H54 (cell line): ENCODE measurements around the gene GMDS.

Source experiments
- DNase-seq: peaks from one replicate; pipeline ENCODE4 v3.0.0; 2011; ENCODE audit warnings: low spot score, mixed read lengths; ENCODE audit not compliant: insufficient read length
- FAIRE-seq: peaks from 3 replicates; lab custom pipeline; 2011; peaks lifted over from hg19 to GRCh38; lab: Jason Lieb, UNC
- POLR2A ChIP-seq: IDR thresholded peaks from 2 replicates; pipeline ENCODE4 v1.6.1; 2011; ENCODE audit warnings: low read depth, mild to moderate bottlenecking, low read length

The GMDS gene

DNA sequence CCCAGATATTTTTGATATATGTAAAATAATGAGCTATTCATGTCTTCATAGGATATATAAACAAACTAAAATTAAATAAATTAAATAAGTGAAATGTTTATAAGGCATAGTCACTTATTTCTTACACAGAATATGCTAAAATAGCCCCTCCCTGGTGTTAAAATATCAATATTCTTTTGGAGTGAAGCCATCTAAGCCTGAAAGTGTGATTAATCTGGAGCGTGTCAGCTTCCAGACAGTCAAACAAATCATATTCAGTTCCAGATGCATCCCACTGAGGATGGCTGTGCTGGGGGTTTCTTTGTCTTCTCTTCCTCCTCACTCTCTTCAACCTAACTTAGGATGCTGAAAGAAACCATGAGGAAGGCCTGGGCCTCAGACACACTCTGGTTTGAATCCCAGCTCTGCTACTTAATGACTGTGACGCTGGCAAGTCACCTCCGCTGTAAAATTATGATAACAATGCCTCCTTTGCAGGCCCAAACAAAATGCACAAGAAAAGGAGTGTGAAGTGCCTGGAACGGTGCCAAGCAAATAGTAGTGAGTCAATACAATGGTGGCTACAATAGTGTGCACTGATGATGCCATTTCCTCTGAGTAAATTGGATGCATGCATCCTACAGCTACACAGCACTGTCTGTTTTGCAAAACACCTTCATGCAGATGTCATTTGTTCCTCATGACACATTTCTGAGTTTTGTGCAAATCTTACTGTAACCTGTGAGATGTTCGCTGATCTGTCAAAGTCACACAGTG is 474.3 kb downstream of the GMDS start:
- no peak for TF ChIP-seq POLR2A
- DNase-seq = no peak
- FAIRE-seq = peak; percentile 58

DNA sequence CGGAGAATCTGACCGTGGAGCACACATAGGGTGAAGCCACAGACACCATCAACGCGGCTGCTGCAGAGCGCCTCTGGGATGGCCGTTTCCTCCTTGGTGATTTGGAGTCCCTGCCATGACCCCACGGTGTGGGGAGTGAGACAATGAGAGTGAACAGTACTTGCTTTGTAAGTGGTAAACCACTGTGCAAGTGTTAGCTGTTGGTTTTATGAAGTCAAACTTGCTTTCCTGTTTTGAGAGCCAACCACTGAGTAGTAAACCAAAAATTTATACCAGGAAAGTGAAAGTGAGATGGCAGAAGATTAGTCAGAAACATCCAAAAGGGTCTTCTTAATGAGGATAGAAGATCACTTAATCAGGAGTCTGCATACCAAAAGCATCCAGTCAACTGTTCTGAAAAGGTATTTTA is 475.0 kb downstream of the GMDS start:
- no peak for TF ChIP-seq POLR2A
- no peak for DNase-seq
- no peak for FAIRE-seq

DNA sequence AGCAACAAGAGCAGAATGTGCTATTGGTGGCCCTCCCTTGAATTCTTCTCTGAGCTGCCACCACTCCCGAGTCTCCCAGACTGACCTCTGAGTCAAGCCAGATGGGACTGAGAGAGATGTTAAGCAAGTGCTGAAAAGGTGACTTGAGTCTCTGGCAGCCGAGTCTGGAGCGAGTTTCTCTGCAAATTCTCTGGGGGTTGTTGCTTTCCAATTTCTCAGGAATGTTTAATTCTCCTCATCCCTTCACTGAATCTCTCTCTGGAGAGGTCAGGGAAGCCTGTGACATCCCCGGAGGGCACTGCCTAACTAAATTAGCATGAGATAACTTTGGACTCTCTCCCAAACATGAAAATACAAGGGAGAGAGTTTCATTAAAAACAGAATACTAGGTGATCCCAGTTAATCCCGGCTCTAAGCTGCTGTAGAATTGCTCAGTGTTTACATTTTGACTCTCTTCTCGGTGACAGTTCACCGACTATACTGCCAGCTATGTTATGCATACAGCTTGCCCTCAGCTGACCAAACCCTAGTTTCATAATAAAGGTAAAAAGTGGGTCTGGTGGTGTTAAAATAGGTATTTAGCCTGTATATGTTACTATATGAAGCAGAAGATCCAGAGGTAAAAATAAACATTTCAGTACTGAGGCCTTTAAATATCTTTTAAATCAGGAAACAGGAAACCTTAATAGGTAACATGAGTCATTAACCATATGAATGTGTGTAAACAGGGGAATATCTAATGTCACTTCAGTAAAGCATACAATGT is 477.7 kb downstream of the GMDS start:
- FAIRE-seq (no peak), DNase-seq (no peak)
- no peak for TF ChIP-seq POLR2A

DNA sequence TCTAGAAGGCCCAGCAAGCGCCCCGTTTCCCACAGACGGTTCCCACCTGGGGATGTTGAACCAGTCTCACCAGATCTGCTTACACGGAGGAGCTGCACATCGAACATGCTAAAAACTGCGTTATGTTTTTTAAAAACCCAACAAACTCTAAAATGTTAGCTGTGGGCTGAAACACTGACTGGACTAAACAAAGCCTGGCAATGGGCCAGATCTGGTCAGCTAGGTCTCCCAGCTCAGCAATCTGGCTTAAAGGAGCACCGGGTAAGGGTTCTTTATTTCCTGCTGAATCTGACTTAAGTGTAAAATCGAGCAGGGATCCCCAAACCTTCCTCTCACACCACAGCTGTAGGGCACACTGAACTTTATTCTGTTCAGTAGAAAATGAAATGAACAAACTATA is 478.8 kb downstream of the GMDS start:
- FAIRE-seq = no peak
- no peak for TF ChIP-seq POLR2A

DNA sequence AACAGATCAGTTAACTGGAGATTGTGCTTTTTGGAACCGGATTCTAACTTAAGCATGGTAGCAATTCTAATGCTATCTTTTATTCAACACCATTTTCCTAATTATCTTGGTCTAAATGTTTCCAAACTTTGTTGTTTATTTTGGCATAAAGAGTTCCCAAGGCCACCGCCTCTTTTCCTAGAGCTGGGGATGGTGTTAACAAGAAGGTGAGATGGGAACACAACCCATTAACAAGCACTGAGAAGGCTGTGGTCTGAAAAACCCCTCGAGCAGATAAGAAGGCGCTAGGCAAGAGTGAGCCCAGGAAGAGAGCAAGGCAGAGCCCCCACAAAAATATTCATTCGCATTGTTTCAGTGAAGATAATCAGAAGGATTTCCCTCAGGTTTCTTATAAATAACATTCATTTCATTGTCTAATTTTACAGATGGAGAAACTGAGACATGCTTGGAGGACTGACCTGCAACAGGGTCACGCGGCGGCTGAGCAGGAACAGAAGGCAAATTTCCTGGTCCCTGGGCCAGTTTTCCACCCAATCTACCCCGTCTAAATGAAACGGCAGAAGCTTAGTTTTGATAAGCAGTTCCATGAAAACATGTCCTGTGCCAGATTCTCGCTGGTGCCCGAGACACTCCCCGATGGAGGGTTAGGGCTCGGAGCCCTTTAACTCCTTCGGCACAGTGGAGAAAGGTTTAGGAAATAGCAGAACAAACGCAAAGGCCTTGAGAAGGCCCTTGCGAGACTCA is 480.1 kb downstream of the GMDS start:
- DNase-seq = no peak
- TF ChIP-seq POLR2A = no peak
- no peak for FAIRE-seq

More for the DNA sequence above, 478.8 kb downstream of the GMDS start:
- DNase-seq = no peak

DNA sequence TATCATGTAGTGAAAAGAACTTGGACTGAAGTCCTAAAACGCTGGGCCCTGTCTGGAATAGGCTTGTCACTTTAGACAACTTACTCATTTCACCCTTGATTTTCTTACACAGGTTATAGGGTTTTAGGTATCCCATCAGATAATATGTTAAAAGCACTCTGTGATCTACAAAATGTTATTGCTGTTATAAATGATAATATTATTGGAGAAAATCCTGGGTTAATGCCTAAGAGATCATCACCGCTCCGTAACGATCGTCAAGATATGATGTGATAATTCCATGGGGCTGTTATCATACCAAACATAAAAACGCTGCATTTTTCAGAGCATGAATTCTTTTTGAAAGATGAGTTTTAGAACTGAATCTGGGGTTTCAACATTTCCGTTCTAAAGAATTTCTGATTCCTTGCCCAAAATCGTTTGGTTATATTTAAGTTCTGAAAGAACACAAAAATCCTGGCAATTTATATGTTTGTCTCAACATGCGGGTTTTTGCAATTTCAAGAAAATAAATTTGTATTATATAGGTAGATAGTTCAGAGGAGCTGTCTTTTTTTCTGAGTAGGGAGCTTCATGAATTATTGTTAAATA is 480.9 kb downstream of the GMDS start:
- TF ChIP-seq POLR2A = no peak
- DNase-seq = no peak
- no peak for FAIRE-seq

GRCh38 chr6:1763404-1763803 is 482.0 kb downstream of the GMDS start:
- no peak for FAIRE-seq
- no peak for DNase-seq
- no peak for TF ChIP-seq POLR2A

- no peak for DNase-seq
Measured at GRCh38 chr6:1762203-1762602, 483.2 kb downstream of the GMDS start.

GRCh38 chr6:1761477-1761877 is 483.9 kb downstream of the GMDS start:
- no peak for DNase-seq
- FAIRE-seq = no peak
- no peak for TF ChIP-seq POLR2A

More at GRCh38 chr6:1762203-1762602, 483.2 kb downstream of the GMDS start:
- FAIRE-seq = no peak
- TF ChIP-seq POLR2A = no peak

GRCh38 chr6:1760876-1761275 is 484.5 kb downstream of the GMDS start:
- FAIRE-seq = no peak
- TF ChIP-seq POLR2A = no peak
- DNase-seq = no peak

DNA sequence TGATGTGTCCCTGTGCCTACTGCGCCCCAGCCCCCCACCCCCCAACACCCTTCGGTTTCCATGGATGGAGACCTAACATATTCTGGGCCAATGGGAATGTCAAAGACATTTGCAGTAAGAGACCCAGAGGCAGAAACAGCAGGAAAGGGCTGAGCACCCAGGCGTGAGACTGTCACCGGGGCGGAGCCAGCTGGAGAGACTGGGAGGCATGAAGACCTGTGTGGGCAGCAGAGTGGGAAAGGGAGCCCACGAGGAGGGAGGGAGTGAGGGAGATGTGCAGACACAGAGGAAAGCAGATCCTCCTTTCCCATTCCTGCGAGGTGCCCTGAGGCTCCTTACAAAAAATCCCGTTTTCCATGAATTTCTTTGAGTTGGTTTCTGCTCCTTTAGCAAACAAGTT is 485.5 kb downstream of the GMDS start:
- TF ChIP-seq POLR2A = no peak
- FAIRE-seq = no peak

GRCh38 chr6:1758076-1758679 is 487.2 kb downstream of the GMDS start:
- DNase-seq (no peak), FAIRE-seq (no peak)
- TF ChIP-seq POLR2A = no peak

More for the DNA sequence above, 485.5 kb downstream of the GMDS start:
- no peak for DNase-seq

- DNase-seq (no peak), FAIRE-seq (no peak)
- no peak for TF ChIP-seq POLR2A
Measured at GRCh38 chr6:1757131-1757530, 488.3 kb downstream of the GMDS start.
